ENCODE data around the gene LAMA2.

LAMA2 gene

DNA sequence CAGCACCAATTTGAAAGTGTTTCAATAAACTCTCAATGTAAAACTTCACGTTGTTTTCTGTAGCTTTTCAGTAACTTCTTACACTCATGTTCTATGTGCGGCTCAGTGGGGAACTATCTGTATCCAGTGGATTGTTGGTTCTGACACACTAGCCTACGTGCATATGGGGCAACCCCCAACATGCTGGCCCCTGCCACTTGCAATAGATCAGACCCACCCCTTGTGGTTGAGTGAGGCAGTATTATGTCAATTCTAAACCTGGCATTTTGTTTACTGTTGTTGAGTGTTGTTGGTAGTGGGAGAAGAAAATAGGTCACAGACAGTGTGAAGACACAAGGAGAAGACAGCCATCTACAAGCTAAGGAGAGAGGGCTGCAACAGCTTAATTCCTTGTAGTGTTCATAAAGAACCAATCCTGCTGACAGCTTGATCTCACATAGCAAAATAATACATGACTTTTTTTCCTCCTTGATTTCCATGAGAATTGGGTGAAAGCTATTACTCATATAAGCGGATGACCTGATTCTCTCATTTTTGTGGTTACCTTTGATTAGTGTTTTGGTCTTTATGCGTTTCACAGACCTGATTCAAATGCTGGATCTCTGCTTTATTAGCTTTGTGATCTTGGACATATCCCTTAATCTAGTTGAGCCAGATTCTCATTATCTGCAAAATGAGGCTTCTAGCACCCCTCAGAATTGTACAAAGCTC, 320.4 kb downstream of the LAMA2 start:
- no peaks in the 10 kb centered on the region for H3K9me3 ChIP-seq (ENCODE audit: insufficient read depth, low read length)
- no peak for DNase-seq (ENCODE audit: low read depth, low spot score)
- no peaks in the 10 kb centered on the region for H3K27me3 ChIP-seq (ENCODE audit: insufficient read depth, insufficient read length)
- H3K4me1 ChIP-seq (ENCODE audit: insufficient read depth, insufficient read length), result no peaks in the 10 kb centered on the region
- no peak for TF ChIP-seq YY1 (IDR thresholded peaks at IDR 0.05; ENCODE audit: insufficient read depth, insufficient read length)
- TF ChIP-seq ZNF274 (IDR thresholded peaks at IDR 0.05; ENCODE audit: low read depth, low read length), result no peak
- no peak for TF ChIP-seq SUZ12 (IDR thresholded peaks at IDR 0.05; ENCODE audit: extremely low read depth, insufficient read depth, insufficient read length)
- H3K4me3 ChIP-seq (ENCODE audit: insufficient read length, low read depth), result no peak overlapping the region
- no peak overlapping the region for H3K9ac ChIP-seq (ENCODE audit: insufficient read length, low read depth)
- no peaks in the 10 kb centered on the region for H3K36me3 ChIP-seq (ENCODE audit: insufficient read depth, insufficient read length, low read length)

DNA sequence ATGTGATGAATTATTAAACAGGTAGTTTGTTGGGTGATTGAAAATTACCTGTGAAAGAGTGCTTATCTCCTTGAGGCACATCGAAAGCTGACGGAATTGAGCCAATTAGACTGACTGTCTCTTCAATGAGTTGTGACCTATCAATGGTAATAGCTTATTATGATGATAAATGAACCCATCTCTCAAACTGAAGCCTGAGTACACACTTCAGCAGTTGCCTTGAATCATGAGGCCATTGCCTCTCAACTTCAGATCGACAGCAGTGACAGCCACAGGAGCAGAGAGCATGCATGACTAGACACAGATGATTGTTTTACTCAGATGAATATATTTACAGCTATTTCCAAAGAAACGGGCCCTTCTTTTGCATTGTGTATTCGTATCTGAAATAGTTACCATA, 323.9 kb downstream of the LAMA2 start:
- H3K4me3 ChIP-seq (ENCODE audit: insufficient read length, low read depth), result no peak overlapping the region
- no peak for TF ChIP-seq ZNF274 (IDR thresholded peaks at IDR 0.05; ENCODE audit: low read depth, low read length)
- no peak for TF ChIP-seq YY1 (IDR thresholded peaks at IDR 0.05; ENCODE audit: insufficient read depth, insufficient read length)
- TF ChIP-seq SUZ12 (IDR thresholded peaks at IDR 0.05; ENCODE audit: extremely low read depth, insufficient read depth, insufficient read length), result no peak
- DNase-seq (ENCODE audit: low read depth, low spot score), result no peak
- no peaks in the 10 kb centered on the region for H3K27me3 ChIP-seq (ENCODE audit: insufficient read depth, insufficient read length)
- no peaks in the 10 kb centered on the region for H3K9me3 ChIP-seq (ENCODE audit: insufficient read depth, low read length)
- H3K9ac ChIP-seq (ENCODE audit: insufficient read length, low read depth), result no peak overlapping the region
- no peaks in the 10 kb centered on the region for H3K36me3 ChIP-seq (ENCODE audit: insufficient read depth, insufficient read length, low read length)
- no peaks in the 10 kb centered on the region for H3K4me1 ChIP-seq (ENCODE audit: insufficient read depth, insufficient read length)

DNA sequence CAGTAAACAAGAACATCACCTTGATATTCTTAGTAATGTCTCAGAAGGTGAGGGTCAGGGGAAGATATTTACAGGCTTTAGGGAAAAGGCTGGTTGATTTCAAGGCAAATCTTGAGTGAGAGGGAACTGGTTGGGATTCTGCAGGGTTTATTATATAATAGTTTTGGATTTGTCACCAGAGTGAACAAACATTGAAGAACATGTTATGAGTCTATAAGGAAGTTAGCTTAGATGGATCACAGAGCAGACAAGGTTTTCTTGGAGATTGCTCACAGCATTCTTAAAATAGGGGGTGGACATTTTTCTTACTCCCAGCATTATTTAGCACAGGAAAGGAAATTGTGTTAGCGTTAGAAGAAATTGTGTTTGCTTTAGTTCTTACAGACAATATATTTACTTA, 324.9 kb downstream of the LAMA2 start:
- Histone ChIP-seq H3K4me3 (ENCODE audit: insufficient read length, low read depth) (no peak overlapping the region), H3K27me3 (ENCODE audit: insufficient read depth, insufficient read length) (no peaks in the 10 kb centered on the region), H3K4me1 (ENCODE audit: insufficient read depth, insufficient read length) (no peaks in the 10 kb centered on the region), H3K9me3 (ENCODE audit: insufficient read depth, low read length) (no peaks in the 10 kb centered on the region), H3K9ac (ENCODE audit: insufficient read length, low read depth) (no peak overlapping the region), H3K36me3 (ENCODE audit: insufficient read depth, insufficient read length, low read length) (no peaks in the 10 kb centered on the region)
- no peak for DNase-seq (ENCODE audit: low read depth, low spot score)
- TF ChIP-seq SUZ12 (IDR thresholded peaks at IDR 0.05; ENCODE audit: extremely low read depth, insufficient read depth, insufficient read length), result no peak
- TF ChIP-seq ZNF274 (IDR thresholded peaks at IDR 0.05; ENCODE audit: low read depth, low read length), result no peak
- TF ChIP-seq YY1 (IDR thresholded peaks at IDR 0.05; ENCODE audit: insufficient read depth, insufficient read length), result no peak

DNA sequence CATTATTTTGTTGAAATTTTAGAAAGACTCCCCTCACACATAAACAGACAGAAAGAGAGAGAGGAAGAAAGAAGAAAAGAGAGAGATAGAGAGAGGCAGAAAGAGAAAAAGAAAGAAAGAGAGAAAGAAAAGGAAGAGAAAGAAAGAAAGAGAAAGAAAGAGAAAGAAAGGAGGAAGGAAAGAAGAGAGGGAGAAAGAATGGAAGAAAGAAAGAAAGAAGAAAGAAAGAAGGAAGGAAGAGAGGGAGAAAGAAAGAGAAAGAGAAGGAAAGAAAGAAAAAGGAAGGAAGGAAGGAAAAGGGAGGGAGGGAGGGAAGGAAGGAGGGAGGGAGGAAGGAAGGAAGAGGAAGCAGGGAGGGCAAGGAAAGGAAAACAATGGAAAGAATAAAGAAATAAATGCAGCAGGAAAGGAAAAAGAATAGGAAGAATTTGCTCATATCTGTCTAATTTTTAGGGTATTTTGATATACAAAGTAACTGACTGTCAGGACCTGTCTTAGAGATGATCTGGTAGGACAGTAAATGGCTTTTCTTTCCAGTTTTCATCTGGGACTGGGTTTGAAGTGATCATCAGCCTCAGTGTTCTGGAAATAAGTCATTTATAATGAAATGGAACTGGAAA, 325.6 kb downstream of the LAMA2 start:
- Histone ChIP-seq H3K9ac (ENCODE audit: insufficient read length, low read depth) (no peak overlapping the region), H3K9me3 (ENCODE audit: insufficient read depth, low read length) (no peaks in the 10 kb centered on the region)

DNA sequence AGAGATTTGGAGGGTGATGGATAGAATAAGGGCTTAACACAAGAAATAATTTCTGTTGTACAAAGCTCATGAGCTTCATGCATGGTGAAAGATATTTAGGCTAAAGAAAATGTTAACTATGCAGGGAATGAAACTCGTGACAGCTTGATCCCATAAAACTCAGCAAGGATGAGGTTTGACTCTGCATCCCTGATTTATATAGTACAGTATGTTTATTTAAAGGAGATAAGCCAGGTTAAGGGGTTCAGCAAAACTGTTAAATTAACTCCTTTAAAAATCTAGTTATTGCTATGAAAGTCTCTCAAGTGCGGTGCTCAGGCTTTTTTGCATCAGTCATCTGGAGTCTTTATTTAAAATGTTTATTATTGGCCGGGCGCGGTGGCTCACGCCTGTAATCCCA, 326.4 kb downstream of the LAMA2 start:
- H3K9ac ChIP-seq (ENCODE audit: insufficient read length, low read depth), result no peak overlapping the region
- no peak for TF ChIP-seq ZNF274 (IDR thresholded peaks at IDR 0.05; ENCODE audit: low read depth, low read length)
- TF ChIP-seq YY1 (IDR thresholded peaks at IDR 0.05; ENCODE audit: insufficient read depth, insufficient read length), result no peak

More for the DNA sequence above, 325.6 kb downstream of the LAMA2 start:
- Histone ChIP-seq H3K4me3 (ENCODE audit: insufficient read length, low read depth) (no peak overlapping the region), H3K4me1 (ENCODE audit: insufficient read depth, insufficient read length) (no peaks in the 10 kb centered on the region), H3K27me3 (ENCODE audit: insufficient read depth, insufficient read length) (no peaks in the 10 kb centered on the region), H3K36me3 (ENCODE audit: insufficient read depth, insufficient read length, low read length) (no peaks in the 10 kb centered on the region)
- TF ChIP-seq YY1 (IDR thresholded peaks at IDR 0.05; ENCODE audit: insufficient read depth, insufficient read length) (no peak), ZNF274 (IDR thresholded peaks at IDR 0.05; ENCODE audit: low read depth, low read length) (no peak), SUZ12 (IDR thresholded peaks at IDR 0.05; ENCODE audit: extremely low read depth, insufficient read depth, insufficient read length) (no peak)
- DNase-seq (ENCODE audit: low read depth, low spot score), result no peak

DNA sequence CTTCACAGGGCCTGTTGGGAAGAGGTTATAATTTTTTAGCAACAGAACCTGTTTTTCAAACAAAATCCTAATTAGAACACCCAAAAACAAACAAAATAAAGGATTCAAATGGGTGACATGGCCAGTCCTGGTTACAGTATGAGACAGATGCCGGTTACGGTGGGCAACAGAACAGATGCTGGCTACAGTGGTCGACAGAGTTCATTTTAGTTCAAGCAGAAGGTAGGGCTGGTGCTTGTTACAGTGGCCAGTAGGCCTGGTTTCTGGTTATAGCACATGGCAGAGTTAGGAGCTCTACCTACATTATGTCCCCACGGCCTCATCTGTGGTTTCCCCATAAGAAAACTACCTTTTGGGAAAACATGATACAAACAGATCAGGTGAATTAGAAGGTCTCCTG, 327.7 kb downstream of the LAMA2 start:
- no peak overlapping the region for H3K9ac ChIP-seq (ENCODE audit: insufficient read length, low read depth)
- H3K9me3 ChIP-seq (ENCODE audit: insufficient read depth, low read length), result no peaks in the 10 kb centered on the region
- H3K4me3 ChIP-seq (ENCODE audit: insufficient read length, low read depth), result no peak overlapping the region
- TF ChIP-seq YY1 (IDR thresholded peaks at IDR 0.05; ENCODE audit: insufficient read depth, insufficient read length) (no peak), ZNF274 (IDR thresholded peaks at IDR 0.05; ENCODE audit: low read depth, low read length) (no peak), SUZ12 (IDR thresholded peaks at IDR 0.05; ENCODE audit: extremely low read depth, insufficient read depth, insufficient read length) (no peak)
- H3K4me1 ChIP-seq (ENCODE audit: insufficient read depth, insufficient read length), result no peaks in the 10 kb centered on the region
- DNase-seq (ENCODE audit: low read depth, low spot score), result no peak
- no peaks in the 10 kb centered on the region for H3K27me3 ChIP-seq (ENCODE audit: insufficient read depth, insufficient read length)
- no peaks in the 10 kb centered on the region for H3K36me3 ChIP-seq (ENCODE audit: insufficient read depth, insufficient read length, low read length)

More for the DNA sequence above, 326.4 kb downstream of the LAMA2 start:
- no peaks in the 10 kb centered on the region for H3K36me3 ChIP-seq (ENCODE audit: insufficient read depth, insufficient read length, low read length)
- H3K4me1 ChIP-seq (ENCODE audit: insufficient read depth, insufficient read length), result no peaks in the 10 kb centered on the region
- H3K9me3 ChIP-seq (ENCODE audit: insufficient read depth, low read length), result no peaks in the 10 kb centered on the region
- H3K4me3 ChIP-seq (ENCODE audit: insufficient read length, low read depth), result no peak overlapping the region
- H3K27me3 ChIP-seq (ENCODE audit: insufficient read depth, insufficient read length), result no peaks in the 10 kb centered on the region
- no peak for DNase-seq (ENCODE audit: low read depth, low spot score)

DNA sequence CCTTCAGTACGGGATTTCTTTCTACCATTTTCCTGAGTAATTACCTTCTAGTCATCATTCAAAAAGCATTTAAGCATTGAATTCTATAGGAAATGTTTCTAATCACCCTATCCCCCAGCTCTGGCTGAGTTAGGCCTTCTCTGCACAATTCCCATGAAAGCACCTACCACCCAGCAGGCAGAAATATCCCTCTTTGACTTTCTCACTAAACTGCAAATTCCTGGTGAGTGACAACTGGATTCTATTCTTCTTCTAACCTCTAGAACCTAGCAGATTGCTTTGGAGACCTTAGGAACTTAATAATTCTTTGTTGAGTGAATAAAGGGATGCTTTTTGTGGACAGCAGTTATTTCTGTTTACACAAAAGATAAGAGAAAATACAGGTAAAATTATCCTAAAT, 328.7 kb downstream of the LAMA2 start:
- Histone ChIP-seq H3K4me1 (ENCODE audit: insufficient read depth, insufficient read length) (no peaks in the 10 kb centered on the region), H3K9ac (ENCODE audit: insufficient read length, low read depth) (no peak overlapping the region), H3K9me3 (ENCODE audit: insufficient read depth, low read length) (no peaks in the 10 kb centered on the region), H3K27me3 (ENCODE audit: insufficient read depth, insufficient read length) (no peaks in the 10 kb centered on the region), H3K36me3 (ENCODE audit: insufficient read depth, insufficient read length, low read length) (no peaks in the 10 kb centered on the region), H3K4me3 (ENCODE audit: insufficient read length, low read depth) (no peak overlapping the region)
- DNase-seq (ENCODE audit: low read depth, low spot score), result no peak
- TF ChIP-seq ZNF274 (IDR thresholded peaks at IDR 0.05; ENCODE audit: low read depth, low read length) (no peak), SUZ12 (IDR thresholded peaks at IDR 0.05; ENCODE audit: extremely low read depth, insufficient read depth, insufficient read length) (no peak), YY1 (IDR thresholded peaks at IDR 0.05; ENCODE audit: insufficient read depth, insufficient read length) (no peak)

All from NT2/D1 (cell line).